WTC11 (cell line): ENCODE measurements around the gene PRKAA2. TPM values are rescaled to one million over a fixed set of nuclear protein-coding genes. Genes with fewer than 3 reads are reported as not detected.

ENCODE experiments used
- ATAC-seq: fragments of 200-7000 bp; cut with Tn5 transposase; 2 replicates; pipeline ENCODE4 v1.10.0; 2021; ENCODE audit warnings: mild to moderate bottlenecking, moderate library complexity
- CTCF ChIA-PET: fragments of 300-600 bp; sonication (Branson Sonifier 250); formaldehyde crosslinking; loops from one replicate; lab custom pipeline; 2021; ENCODE audit warnings: antibody characterized with exemption; lab: Charles Lee
- POLR2A ChIA-PET: fragments of 350-600 bp; sonication (Branson Sonifier 250); formaldehyde crosslinking; loops from one replicate; lab custom pipeline; 2021; ENCODE audit warnings: antibody characterized with exemption; lab: Charles Lee
- DNase-seq: peaks from one replicate; pipeline ENCODE4 v3.0.0; 2021; ENCODE audit warnings: low spot score
- H3K27ac Mint-ChIP-seq: 2 replicates; pipeline ENCODE4 v1.8.0; 2021; ENCODE audit warnings: mixed read lengths
- H3K27me3 Mint-ChIP-seq: 2 replicates; pipeline ENCODE4 v1.8.0; 2021; ENCODE audit warnings: low read depth, mild to moderate bottlenecking, moderate library complexity, mixed read lengths
- H3K36me3 Mint-ChIP-seq: 2 replicates; pipeline ENCODE4 v1.8.0; 2021; ENCODE audit warnings: mixed read lengths
- H3K4me1 Mint-ChIP-seq: 2 replicates; pipeline ENCODE4 v1.8.0; 2022; ENCODE audit warnings: mixed read lengths
- H3K4me3 Mint-ChIP-seq: 2 replicates; pipeline ENCODE4 v1.8.0; 2021; ENCODE audit warnings: mild to moderate bottlenecking, moderate library complexity, mixed read lengths
- H3K9me3 Mint-ChIP-seq: 2 replicates; pipeline ENCODE4 v1.8.0; 2021; ENCODE audit warnings: mixed read lengths
- CREM ChIP-seq: sonication (generic); formaldehyde crosslinking; IDR thresholded peaks from 2 replicates; pipeline ENCODE4 v1.8.1; 2022; ENCODE audit warnings: mild to moderate bottlenecking, missing genetic modification reagents, moderate library complexity
- ETV6 ChIP-seq: sonication (generic); formaldehyde crosslinking; IDR thresholded peaks from 2 replicates; pipeline ENCODE4 v1.8.1; 2022; ENCODE audit warnings: mild to moderate bottlenecking, missing genetic modification reagents
- JUN ChIP-seq: sonication (generic); formaldehyde crosslinking; IDR thresholded peaks from 2 replicates; pipeline ENCODE4 v1.8.0; 2023; ENCODE audit warnings: mild to moderate bottlenecking, missing genetic modification reagents
- KAT7 ChIP-seq: sonication (generic); formaldehyde crosslinking; IDR thresholded peaks from 2 replicates; pipeline ENCODE4 v1.8.1; 2023; ENCODE audit warnings: missing genetic modification reagents, mild to moderate bottlenecking, borderline replicate concordance
- MAX ChIP-seq: sonication (generic); formaldehyde crosslinking; IDR thresholded peaks from 2 replicates; pipeline ENCODE4 v1.8.0; 2022; ENCODE audit warnings: mild to moderate bottlenecking, missing genetic modification reagents
- MLX ChIP-seq: sonication (generic); formaldehyde crosslinking; IDR thresholded peaks from 2 replicates; pipeline ENCODE4 v1.8.1; 2023; ENCODE audit warnings: mild to moderate bottlenecking, missing genetic modification reagents, moderate library complexity
- MXD4 ChIP-seq: fragments of 250-450 bp; sonication (Bioruptor Pico); IDR thresholded peaks from 2 replicates; pipeline ENCODE4 v1.8.0; 2021; ENCODE audit warnings: mild to moderate bottlenecking, moderate library complexity, borderline replicate concordance
- PRDM15 ChIP-seq: sonication (generic); formaldehyde crosslinking; IDR thresholded peaks from 2 replicates; pipeline ENCODE4 v1.8.0; 2022; ENCODE audit warnings: missing genetic modification reagents
- RELA ChIP-seq: sonication (generic); formaldehyde crosslinking; IDR thresholded peaks from 2 replicates; pipeline ENCODE4 v1.8.1; 2022; ENCODE audit warnings: missing genetic modification reagents, mild to moderate bottlenecking, borderline replicate concordance
- SMAD3 ChIP-seq: sonication (generic); formaldehyde crosslinking; IDR thresholded peaks from 2 replicates; pipeline ENCODE4 v1.8.0; 2022; ENCODE audit warnings: missing genetic modification reagents, mild to moderate bottlenecking, borderline replicate concordance
- SMAD4 ChIP-seq: sonication (generic); formaldehyde crosslinking; IDR thresholded peaks from 2 replicates; pipeline ENCODE4 v1.8.0; 2022; ENCODE audit warnings: mild to moderate bottlenecking, missing genetic modification reagents
- SOX15 ChIP-seq: fragments of 250-450 bp; sonication (Bioruptor Pico); IDR thresholded peaks from 2 replicates; pipeline ENCODE4 v1.9.0; 2021; ENCODE audit warnings: mild to moderate bottlenecking
- TCF7 ChIP-seq: sonication (generic); formaldehyde crosslinking; IDR thresholded peaks from 2 replicates; pipeline ENCODE4 v1.8.0; 2022; ENCODE audit warnings: mild to moderate bottlenecking, low read depth, missing genetic modification reagents, moderate library complexity
- ZBTB21 ChIP-seq: sonication (generic); formaldehyde crosslinking; IDR thresholded peaks from 2 replicates; pipeline ENCODE4 v1.8.1; 2023; ENCODE audit warnings: mild to moderate bottlenecking, missing genetic modification reagents, borderline replicate concordance
- ZNF232 ChIP-seq: sonication (generic); formaldehyde crosslinking; IDR thresholded peaks from 2 replicates; pipeline ENCODE4 v1.8.0; 2022; ENCODE audit warnings: mild to moderate bottlenecking, missing genetic modification reagents
- ZNF396 ChIP-seq: fragments of 250-450 bp; sonication (Bioruptor Pico); IDR thresholded peaks from 2 replicates; pipeline ENCODE4 v1.8.0; 2021; ENCODE audit warnings: mild to moderate bottlenecking, moderate library complexity, borderline replicate concordance
- ZNF425 ChIP-seq: fragments of 250-450 bp; sonication (Bioruptor Pico); conservative IDR thresholded peaks from 2 replicates; pipeline ENCODE4 v1.9.0; 2021; ENCODE audit warnings: mild to moderate bottlenecking
- ZSCAN18 ChIP-seq: fragments of 250-450 bp; sonication (Bioruptor Pico); IDR thresholded peaks from 2 replicates; pipeline ENCODE4 v2.1.2; 2022; ENCODE audit warnings: mild to moderate bottlenecking, moderate library complexity
- total RNA-seq: library from RNA; stranded (reverse); gene quantifications from 3 replicates; pipeline ENCODE4 v1.2.3, GENCODE V29; 2021

Gene PRKAA2
- total RNA-seq, 1 experiment from 2014 or later: 4.8 TPM

- no peak for DNase-seq
- no peaks in the 10 kb centered on the region for H3K27me3 Mint-ChIP-seq
- TF ChIP-seq ETV6 (no peak), CREM (CRISPR knock-in tag) (no peak), MAX (no peak), JUN (CRISPR knock-in tag) (no peak), ZBTB21 (CRISPR knock-in tag) (no peak), ZNF396 (no peak), TCF7 (CRISPR knock-in tag) (no peak), ZSCAN18 (CRISPR knock-in tag) (no peak), PRDM15 (CRISPR knock-in tag) (no peak), SMAD3 (CRISPR knock-in tag) (no peak), ZNF425 (CRISPR knock-in tag) (no peak), KAT7 (CRISPR knock-in tag) (no peak), MLX (CRISPR knock-in tag) (no peak), RELA (CRISPR knock-in tag) (no peak)
- TF ChIP-seq, all 79 proteins: peak for 0
- no peak for ATAC-seq
- H3K9me3 Mint-ChIP-seq: no peaks in the 10 kb centered on the region
- no peak overlapping the region for H3K4me3 Mint-ChIP-seq
- ChIA-PET CTCF (interaction anchor here (1.5 to 2.0 kb wide), 2 partner anchors 49 to 65 kb away, joined by 7 to 8 read pairs; partner anchors contain the start of gene FYB2), POLR2A (no interaction called here)
- no peaks in the 10 kb centered on the region for H3K36me3 Mint-ChIP-seq
- no peaks in the 10 kb centered on the region for H3K4me1 Mint-ChIP-seq
- no peak overlapping the region for H3K27ac Mint-ChIP-seq
Measured at GRCh38 chr1:56754708-56755479, 109.8 kb downstream of the PRKAA2 start.

GRCh38 chr1:56755911-56756310 lies 110.8 kb downstream of the PRKAA2 start:
- CTCF ChIA-PET: interaction anchor here (1.5 to 2.0 kb wide), 2 partner anchors 48 to 64 kb away, joined by 7 to 8 read pairs; partner anchors contain the start of gene FYB2
- no peak for DNase-seq
- POLR2A ChIA-PET: no interaction called here
- TF ChIP-seq ZNF232 (CRISPR knock-in tag): no peak
- no peak for TF ChIP-seq SMAD4
- TF ChIP-seq MXD4: no peak
- no peak for TF ChIP-seq SOX15 (CRISPR knock-in tag)
- no peak overlapping the region for H3K27ac Mint-ChIP-seq
- H3K4me3 Mint-ChIP-seq: no peak overlapping the region
- H3K9me3 Mint-ChIP-seq: no peaks in the 10 kb centered on the region
- no peaks in the 10 kb centered on the region for H3K27me3 Mint-ChIP-seq
- H3K36me3 Mint-ChIP-seq: no peaks in the 10 kb centered on the region
- no peak for ATAC-seq
- H3K4me1 Mint-ChIP-seq: no peaks in the 10 kb centered on the region
